NB4 (cell line): ENCODE results near the gene CMYA5.

ENCODE experiments used
- CTCF ChIP-seq: IDR thresholded peaks from one replicate; pipeline ENCODE4 v1.5.1; 2012; ENCODE audit warnings: low read depth, low read length
- POLR2A ChIP-seq: IDR thresholded peaks from 2 replicates; pipeline ENCODE4 v1.6.1; 2011; ENCODE audit warnings: mild to moderate bottlenecking; ENCODE audit not compliant: insufficient read length; ENCODE audit errors: extremely low read depth
- TF ChIP-seq, protein P1 (sequence below): IDR thresholded peaks from 2 replicates; pipeline ENCODE4 v1.6.1; 2011; ENCODE audit warnings: low read depth, low read length

GRCh38 chr5:79843450-79844388 is 154.1 kb downstream of the CMYA5 start:
- TF ChIP-seq, protein P1, sequence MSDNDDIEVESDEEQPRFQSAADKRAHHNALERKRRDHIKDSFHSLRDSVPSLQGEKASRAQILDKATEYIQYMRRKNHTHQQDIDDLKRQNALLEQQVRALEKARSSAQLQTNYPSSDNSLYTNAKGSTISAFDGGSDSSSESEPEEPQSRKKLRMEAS, result no peak
- TF ChIP-seq CTCF (no peak), POLR2A (no peak)
